ENCODE results near the gene CACNA1C. TPM values are rescaled to one million over a fixed set of nuclear protein-coding genes. Genes with fewer than 3 reads are reported as not detected.
A peak's percentile ranks its signal among the peaks of the same experiment; 100 is the strongest.

CACNA1C gene
- total RNA-seq, 1 donor from 2014 or later = 1.3 TPM

DNA sequence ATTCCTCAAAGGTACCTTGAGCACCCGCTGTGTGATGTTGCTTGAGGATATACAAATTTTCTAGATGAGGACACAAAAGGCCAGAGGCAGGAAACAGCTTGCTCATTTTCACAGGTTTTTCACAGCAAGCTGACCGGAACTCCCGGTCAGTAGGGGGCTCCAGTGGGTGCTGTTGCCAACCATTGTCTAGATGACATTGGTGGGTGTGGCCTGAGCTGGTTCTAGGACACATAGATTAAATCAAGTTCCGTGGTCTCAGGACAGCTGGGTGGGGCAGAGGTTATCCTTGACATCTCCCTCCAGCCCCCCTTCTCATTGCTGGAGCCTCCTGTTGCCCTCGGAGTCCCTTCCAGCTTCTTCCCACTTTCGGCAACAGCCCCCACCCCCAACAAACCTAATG, 588.4 kb downstream of the CACNA1C start:
- H3K27me3 ChIP-seq (ENCODE audit: control insufficient read depth, insufficient read depth, low read length) = no peaks in the 10 kb centered on the region

DNA sequence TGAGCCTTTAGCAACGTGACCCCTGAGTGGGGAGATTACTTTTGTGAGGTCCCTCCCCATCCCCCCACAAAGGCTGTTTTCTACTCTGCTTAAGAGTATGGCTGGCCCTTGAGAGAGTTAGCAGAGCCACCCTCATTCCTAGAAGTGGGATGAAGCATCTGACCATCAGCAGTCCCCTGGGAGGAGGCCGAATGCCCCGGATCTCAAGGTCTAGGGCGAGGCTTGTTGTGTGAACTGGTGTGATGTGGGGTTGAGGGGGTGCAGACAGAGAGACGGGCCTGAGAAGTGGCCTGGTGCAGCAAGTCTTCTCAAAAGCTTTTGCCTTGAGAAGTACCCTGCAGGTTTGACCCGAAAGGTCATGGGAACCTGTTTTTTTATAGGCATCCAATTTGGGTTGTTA, 589.0 kb downstream of the CACNA1C start:
- no peak for DNase-seq (ENCODE audit: low read depth)
- Histone ChIP-seq H3K27me3 (ENCODE audit: control insufficient read depth, insufficient read depth, low read length) (no peaks in the 10 kb centered on the region), H3K4me3 (ENCODE audit: low read depth, low read length) (no peak overlapping the region), H3K36me3 (ENCODE audit: control insufficient read depth, insufficient read depth, low read length) (no peaks in the 10 kb centered on the region)
- TF ChIP-seq, protein P1, sequence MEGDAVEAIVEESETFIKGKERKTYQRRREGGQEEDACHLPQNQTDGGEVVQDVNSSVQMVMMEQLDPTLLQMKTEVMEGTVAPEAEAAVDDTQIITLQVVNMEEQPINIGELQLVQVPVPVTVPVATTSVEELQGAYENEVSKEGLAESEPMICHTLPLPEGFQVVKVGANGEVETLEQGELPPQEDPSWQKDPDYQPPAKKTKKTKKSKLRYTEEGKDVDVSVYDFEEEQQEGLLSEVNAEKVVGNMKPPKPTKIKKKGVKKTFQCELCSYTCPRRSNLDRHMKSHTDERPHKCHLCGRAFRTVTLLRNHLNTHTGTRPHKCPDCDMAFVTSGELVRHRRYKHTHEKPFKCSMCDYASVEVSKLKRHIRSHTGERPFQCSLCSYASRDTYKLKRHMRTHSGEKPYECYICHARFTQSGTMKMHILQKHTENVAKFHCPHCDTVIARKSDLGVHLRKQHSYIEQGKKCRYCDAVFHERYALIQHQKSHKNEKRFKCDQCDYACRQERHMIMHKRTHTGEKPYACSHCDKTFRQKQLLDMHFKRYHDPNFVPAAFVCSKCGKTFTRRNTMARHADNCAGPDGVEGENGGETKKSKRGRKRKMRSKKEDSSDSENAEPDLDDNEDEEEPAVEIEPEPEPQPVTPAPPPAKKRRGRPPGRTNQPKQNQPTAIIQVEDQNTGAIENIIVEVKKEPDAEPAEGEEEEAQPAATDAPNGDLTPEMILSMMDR (IDR thresholded peaks at IDR 0.05; ENCODE audit: insufficient read depth, low read length, poor library complexity, severe bottlenecking) = no peak

More for the DNA sequence above, 588.4 kb downstream of the CACNA1C start:
- Histone ChIP-seq H3K4me3 (ENCODE audit: low read depth, low read length) (no peak overlapping the region), H3K36me3 (ENCODE audit: control insufficient read depth, insufficient read depth, low read length) (no peaks in the 10 kb centered on the region)
- DNase-seq (ENCODE audit: low read depth) = no peak
- TF ChIP-seq, protein P1 (IDR thresholded peaks at IDR 0.05; ENCODE audit: insufficient read depth, low read length, poor library complexity, severe bottlenecking) = peak; percentile 44

DNA sequence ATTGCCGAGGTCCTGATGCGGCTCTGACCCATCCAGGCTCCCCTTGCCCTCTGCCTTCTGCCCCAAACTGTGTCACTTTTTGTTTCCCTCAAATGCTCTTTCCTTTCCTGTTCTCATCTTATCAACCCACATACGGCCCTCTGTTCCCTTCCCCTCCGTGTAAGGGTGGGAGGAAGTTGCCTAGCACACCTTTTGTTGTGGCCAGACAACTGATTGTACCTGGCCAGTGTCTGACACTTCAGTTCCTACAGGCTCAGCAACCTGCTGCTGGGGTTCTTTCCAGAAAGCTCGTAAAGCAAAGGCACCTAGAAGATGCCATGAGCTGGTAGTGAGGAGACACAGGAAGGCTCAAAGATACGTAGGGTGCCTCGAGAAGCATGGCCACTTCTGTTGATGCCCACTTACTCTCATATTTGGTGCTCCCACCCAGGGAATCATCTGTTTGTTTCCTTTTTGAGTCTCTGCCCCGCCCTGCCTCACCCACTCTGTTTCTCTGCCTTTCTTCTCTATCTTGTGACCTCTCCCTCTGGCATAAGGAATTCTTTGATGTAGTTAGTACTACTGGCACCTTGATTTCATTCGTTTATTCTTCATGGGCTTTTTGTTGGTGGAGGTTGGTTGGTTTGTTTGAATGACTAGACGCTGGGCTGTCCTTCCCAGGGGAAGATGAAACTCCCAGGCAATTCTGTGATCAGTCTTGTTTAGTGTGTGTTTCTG, 589.5 kb downstream of the CACNA1C start:
- no peak for DNase-seq (ENCODE audit: low read depth)
- Histone ChIP-seq H3K36me3 (ENCODE audit: control insufficient read depth, insufficient read depth, low read length) (no peaks in the 10 kb centered on the region), H3K4me3 (ENCODE audit: low read depth, low read length) (no peak overlapping the region), H3K27me3 (ENCODE audit: control insufficient read depth, insufficient read depth, low read length) (no peaks in the 10 kb centered on the region)
- TF ChIP-seq, protein P1 (IDR thresholded peaks at IDR 0.05; ENCODE audit: insufficient read depth, low read length, poor library complexity, severe bottlenecking) = no peak

DNA sequence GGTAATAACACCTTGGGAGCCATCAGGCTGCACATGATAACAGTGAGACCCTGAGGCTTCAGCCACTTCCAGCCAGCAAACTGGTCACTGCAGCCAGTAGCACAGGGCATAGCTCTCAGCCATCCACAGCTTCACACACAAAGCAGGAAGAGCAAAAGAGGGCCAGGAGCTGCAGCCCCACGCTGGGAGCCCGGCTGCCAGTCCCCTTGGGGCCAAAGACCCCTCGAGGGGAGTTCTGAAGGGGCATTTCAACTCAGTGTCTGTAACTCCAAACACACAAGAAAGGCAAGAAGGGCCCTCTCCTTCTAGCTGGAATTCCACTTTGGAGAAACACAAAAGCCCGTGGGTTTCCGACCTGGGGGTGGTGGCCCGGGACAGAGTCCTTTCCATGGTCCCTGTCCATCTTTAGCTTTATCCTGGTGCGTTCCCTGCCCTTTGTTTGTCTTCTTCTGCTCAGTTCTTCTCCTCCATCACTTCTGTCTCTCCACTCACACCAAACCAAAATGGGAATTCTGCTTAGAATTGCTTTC, 590.2 kb downstream of the CACNA1C start:
- no peaks in the 10 kb centered on the region for H3K27me3 ChIP-seq (ENCODE audit: control insufficient read depth, insufficient read depth, low read length)
- no peak overlapping the region for H3K4me3 ChIP-seq (ENCODE audit: low read depth, low read length)
- DNase-seq (ENCODE audit: low read depth) = no peak
- H3K36me3 ChIP-seq (ENCODE audit: control insufficient read depth, insufficient read depth, low read length) = no peaks in the 10 kb centered on the region
- TF ChIP-seq, protein P1 (IDR thresholded peaks at IDR 0.05; ENCODE audit: insufficient read depth, low read length, poor library complexity, severe bottlenecking) = no peak

DNA sequence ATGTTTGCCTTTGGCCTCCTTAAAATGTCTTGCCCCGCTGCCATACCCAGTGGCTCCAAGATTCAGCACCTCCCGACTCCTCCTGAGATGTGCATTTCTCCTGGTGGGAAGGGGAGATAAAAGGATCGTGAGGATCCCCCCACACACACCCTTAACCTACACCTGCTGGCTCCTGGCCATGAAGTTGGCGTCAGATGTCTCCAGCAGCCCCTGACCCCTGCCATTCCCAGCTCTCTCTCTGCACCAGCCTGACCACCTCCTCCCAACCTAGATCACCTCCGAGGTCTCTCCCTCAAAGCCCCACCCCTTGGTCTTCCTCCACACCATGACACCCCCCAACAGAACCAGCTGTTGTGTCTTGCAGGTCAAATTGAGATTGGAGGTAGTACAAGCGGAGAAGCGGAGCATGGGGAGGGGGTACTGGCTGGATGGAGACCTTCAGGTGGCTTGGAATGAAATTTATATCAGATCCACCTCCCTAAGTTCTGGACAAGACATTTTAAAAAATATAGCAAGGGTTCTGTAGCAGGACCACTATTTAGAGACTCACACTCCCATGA, 590.9 kb downstream of the CACNA1C start:
- DNase-seq (ENCODE audit: low read depth) = no peak
- no peaks in the 10 kb centered on the region for H3K36me3 ChIP-seq (ENCODE audit: control insufficient read depth, insufficient read depth, low read length)
- no peaks in the 10 kb centered on the region for H3K27me3 ChIP-seq (ENCODE audit: control insufficient read depth, insufficient read depth, low read length)
- TF ChIP-seq, protein P1 (IDR thresholded peaks at IDR 0.05; ENCODE audit: insufficient read depth, low read length, poor library complexity, severe bottlenecking) = no peak
- H3K4me3 ChIP-seq (ENCODE audit: low read depth, low read length) = no peak overlapping the region

Data from kidney epithelial cell (primary cell).